PFSK-1 (cell line): ENCODE results near the gene RGS9.

Experiments used
- POLR2AphosphoS5 ChIP-seq: IDR thresholded peaks from 2 replicates; pipeline ENCODE4 v1.6.1; 2012; ENCODE audit warnings: low read depth, mild to moderate bottlenecking, control low read depth, low read length, moderate library complexity
- REST ChIP-seq, 2 experiments: IDR thresholded peaks; 2 replicates each; pipeline versions ENCODE4 v1.6.1 to v1.8.0; 2011 to 2012; ENCODE audit warnings: low read depth in 2 of 2, low read length in 2 of 2, control low read depth in 1 of 2, inconsistent platforms in 1 of 2, mild to moderate bottlenecking in 1 of 2, moderate library complexity in 1 of 2; ENCODE audit not compliant: insufficient read depth in 1 of 2
- TAF1 ChIP-seq: IDR thresholded peaks from 2 replicates; pipeline ENCODE4 v1.6.1; 2012; ENCODE audit warnings: low read length, control low read depth, borderline replicate concordance; ENCODE audit not compliant: insufficient read depth

GRCh38 chr17:65220732-65221131 lies 83.6 kb downstream of the RGS9 start:
- TF ChIP-seq TAF1 (no peak), REST (IDR thresholded peaks at IDR 0.05; ENCODE audit: insufficient read depth in 1 of 2, low read depth in 2 of 2, low read length in 2 of 2) (no peak), POLR2AphosphoS5 (no peak)
